ENCODE data around the gene ATG5. TPM values are rescaled to one million over a fixed set of nuclear protein-coding genes. Genes with fewer than 3 reads are reported as not detected.
"Not testable (repeated sequence)": the region's sequence is repeated elsewhere in the genome, so short reads cannot be mapped to it uniquely, and the experiment has no call there.

Gene ATG5
- total RNA-seq, 2 donors from 2014 or later: 42.1 to 48.0 TPM

GRCh38 chr6:106244931-106245330 is 80.6 kb downstream of the ATG5 start:
- intact Hi-C loops (cut with DNase I): no loop called here
- no peak for TF ChIP-seq CTCF (IDR thresholded peaks at IDR 0.05)

GRCh38 chr6:106244521-106244920 is 81.0 kb downstream of the ATG5 start:
- intact Hi-C loops (cut with DNase I): no loop called here
- Histone ChIP-seq H3K4me3 (no peak overlapping the region), H3K9me3 (no peaks in the 10 kb centered on the region), H3K27ac (no peak overlapping the region), H3K36me3 (no peaks in the 10 kb centered on the region), H3K9ac (ENCODE audit: low read depth in 2 of 2, low read length in 2 of 2) (no peak overlapping the region), H3K27me3 (no peaks in the 10 kb centered on the region), H3K4me1 (no peaks in the 10 kb centered on the region)
- no peak for TF ChIP-seq CTCF (IDR thresholded peaks at IDR 0.05)
- DNase-seq: no peak

More at GRCh38 chr6:106244931-106245330, 80.6 kb downstream of the ATG5 start:
- no peak for DNase-seq
- Histone ChIP-seq H3K9me3 (no peaks in the 10 kb centered on the region), H3K27ac (no peak overlapping the region), H3K4me1 (no peaks in the 10 kb centered on the region), H3K9ac (ENCODE audit: low read depth in 2 of 2, low read length in 2 of 2) (no peak overlapping the region), H3K27me3 (no peaks in the 10 kb centered on the region), H3K4me3 (no peak overlapping the region), H3K36me3 (no peaks in the 10 kb centered on the region)

GRCh38 chr6:106243261-106243660 is 82.3 kb downstream of the ATG5 start:
- Histone ChIP-seq H3K9me3 (no peaks in the 10 kb centered on the region), H3K9ac (ENCODE audit: low read depth in 2 of 2, low read length in 2 of 2) (no peak overlapping the region), H3K27me3 (no peaks in the 10 kb centered on the region), H3K4me1 (no peaks in the 10 kb centered on the region), H3K27ac (no peak overlapping the region), H3K4me3 (no peak overlapping the region), H3K36me3 (no peaks in the 10 kb centered on the region)
- intact Hi-C loops (cut with DNase I): no loop called here
- TF ChIP-seq CTCF (IDR thresholded peaks at IDR 0.05): no peak
- DNase-seq: no peak

GRCh38 chr6:106241498-106241897 is 84.1 kb downstream of the ATG5 start:
- Histone ChIP-seq H3K4me1 (no peaks in the 10 kb centered on the region), H3K27ac (no peak overlapping the region), H3K4me3 (no peak overlapping the region), H3K9me3 (no peaks in the 10 kb centered on the region), H3K27me3 (no peaks in the 10 kb centered on the region), H3K9ac (ENCODE audit: low read depth in 2 of 2, low read length in 2 of 2) (no peak overlapping the region), H3K36me3 (no peaks in the 10 kb centered on the region)
- no peak for TF ChIP-seq CTCF (IDR thresholded peaks at IDR 0.05)
- no peak for DNase-seq
- intact Hi-C loops (cut with DNase I): no loop called here

- intact Hi-C loops (cut with DNase I): no loop called here
- no peaks in the 10 kb centered on the region for H3K4me1 ChIP-seq
- DNase-seq: no peak
- no peaks in the 10 kb centered on the region for H3K9me3 ChIP-seq
- H3K27ac ChIP-seq: no peak overlapping the region
- H3K4me3 ChIP-seq: no peak overlapping the region
- no peaks in the 10 kb centered on the region for H3K36me3 ChIP-seq
- TF ChIP-seq CTCF (IDR thresholded peaks at IDR 0.05): no peak
- no peak overlapping the region for H3K9ac ChIP-seq (ENCODE audit: low read depth in 2 of 2, low read length in 2 of 2)
- H3K27me3 ChIP-seq: no peaks in the 10 kb centered on the region
These were observed 88.3 kb downstream of the ATG5 start for GRCh38 chr6:106237286-106237685.

- not testable (repeated sequence) for DNase-seq; H3K4me1 ChIP-seq; H3K27ac ChIP-seq; H3K27me3 ChIP-seq; H3K9me3 ChIP-seq; H3K36me3 ChIP-seq; H3K9ac ChIP-seq (ENCODE audit: low read depth in 2 of 2, low read length in 2 of 2); H3K4me3 ChIP-seq
- intact Hi-C loops (cut with DNase I): loop anchor here (10.0 kb wide), 1 partner anchor 135 kb away; no protein-coding TSS in a partner anchor
These were observed 95.6 kb downstream of the ATG5 start for GRCh38 chr6:106229876-106230445.

Measured in colonic mucosa (tissue), 4 donors.